Activated naive CD4-positive, alpha-beta T cell treated with Interleukin-2 at 50 U/mL for 16 hours (primary cell): Measurements from ENCODE around the gene FBLN2.

ENCODE experiments used
- DNase-seq: peaks from one replicate; pipeline ENCODE4 v3.0.0-alpha.2; 2020

FBLN2 gene

GRCh38 chr3:13584427-13584891 is 35.5 kb downstream of the FBLN2 start:
- DNase-seq, result no peak

DNA sequence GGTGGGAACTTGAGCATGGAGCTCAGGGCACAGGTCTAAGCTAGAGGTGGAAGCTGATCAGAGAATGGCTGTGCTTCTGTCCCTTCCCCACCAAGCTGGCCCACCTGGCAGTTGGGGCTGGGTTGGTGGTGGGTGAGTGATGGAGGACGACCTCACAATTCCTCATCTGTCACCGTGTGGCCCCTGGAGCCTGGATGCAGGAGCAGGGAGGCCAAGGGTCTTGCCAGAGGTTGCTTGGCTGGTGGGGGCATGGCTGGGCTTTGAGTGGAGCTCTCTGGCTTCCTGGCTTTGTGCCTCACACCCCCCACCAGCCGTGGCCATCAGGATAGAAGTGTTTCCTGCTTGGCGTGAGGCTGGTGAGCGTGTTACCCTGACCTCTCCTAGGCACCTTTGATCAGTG is 36.0 kb downstream of the FBLN2 start:
- no peak for DNase-seq

DNA sequence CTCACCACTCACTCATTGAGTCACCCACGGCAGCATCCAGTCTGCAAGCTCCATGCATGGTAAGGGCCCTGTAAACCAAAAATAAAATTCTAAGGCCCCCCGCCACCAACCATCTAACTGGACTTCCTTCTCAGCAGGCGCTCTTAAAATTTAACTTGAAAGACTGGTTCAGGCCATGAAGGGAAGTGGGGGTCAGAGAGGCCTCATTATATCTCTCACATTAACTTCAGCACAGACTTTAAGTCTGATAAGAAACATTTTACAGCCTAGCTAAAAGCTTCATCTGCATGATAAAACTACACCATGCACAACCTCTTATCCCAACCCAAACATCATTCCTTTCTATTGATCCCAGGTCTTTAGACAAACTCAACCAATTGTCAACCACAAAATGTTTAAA is 38.5 kb downstream of the FBLN2 start:
- DNase-seq, result no peak

- no peak for DNase-seq
Observed at GRCh38 chr3:13588221-13588701, 39.3 kb downstream of the FBLN2 start.

DNA sequence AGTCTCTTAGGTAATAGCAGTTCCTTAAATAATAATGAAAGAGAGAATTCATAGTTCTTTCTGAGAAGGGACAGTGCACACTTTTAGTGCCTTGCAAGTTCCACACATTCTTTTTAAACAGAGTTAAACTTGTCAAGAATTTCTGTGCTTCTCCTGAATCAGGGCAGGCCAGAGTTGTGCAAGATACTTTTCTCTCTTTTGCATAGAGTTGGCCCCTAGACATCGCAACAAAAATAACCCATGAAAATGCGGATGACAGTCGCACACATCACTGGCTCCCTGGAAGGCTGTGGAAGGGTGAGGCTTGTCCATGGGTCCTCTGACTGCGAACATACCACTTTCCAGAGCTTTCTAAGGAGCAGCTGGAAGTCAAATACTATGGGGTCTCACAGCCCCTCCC is 40.1 kb downstream of the FBLN2 start:
- DNase-seq, result no peak

DNA sequence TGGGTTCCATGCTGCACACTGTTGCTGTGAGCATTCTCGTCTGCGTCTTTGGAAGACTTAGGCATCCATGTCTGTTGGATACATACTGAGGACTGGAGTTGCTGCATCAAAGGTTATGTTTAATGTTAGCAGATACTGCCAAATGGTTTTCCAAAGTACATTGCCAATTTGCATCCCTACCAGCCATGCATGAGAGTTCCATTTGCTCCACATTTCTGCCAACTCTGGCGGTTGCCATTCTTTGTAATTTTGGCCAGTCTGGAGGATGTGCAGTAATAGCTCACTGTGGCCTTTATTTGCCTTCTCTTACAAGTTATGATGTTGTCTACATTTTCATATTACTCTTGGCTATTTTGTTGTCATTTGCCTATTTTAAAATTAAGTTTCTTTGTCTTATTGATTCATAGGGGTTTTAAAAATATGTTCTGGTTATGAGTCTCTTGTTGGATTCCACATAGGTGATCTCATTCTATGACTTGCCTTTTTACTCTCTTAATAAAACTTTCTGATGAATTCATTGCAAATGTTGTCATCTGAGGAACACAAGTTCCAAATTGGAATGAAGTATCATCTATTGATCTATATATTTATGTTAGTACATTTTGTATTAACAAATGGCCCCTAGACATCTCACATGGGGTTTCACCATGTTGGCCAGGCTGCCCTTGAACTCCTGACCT is 42.1 kb downstream of the FBLN2 start:
- no peak for DNase-seq

GRCh38 chr3:13593615-13594014 is 44.7 kb downstream of the FBLN2 start:
- no peak for DNase-seq

- DNase-seq, result no peak
Observed at GRCh38 chr3:13594146-13594545, 45.2 kb downstream of the FBLN2 start.

- no peak for DNase-seq
Observed at GRCh38 chr3:13594991-13595421, 46.1 kb downstream of the FBLN2 start.

- DNase-seq, result no peak
Observed at GRCh38 chr3:13595485-13595884, 46.6 kb downstream of the FBLN2 start.

DNA sequence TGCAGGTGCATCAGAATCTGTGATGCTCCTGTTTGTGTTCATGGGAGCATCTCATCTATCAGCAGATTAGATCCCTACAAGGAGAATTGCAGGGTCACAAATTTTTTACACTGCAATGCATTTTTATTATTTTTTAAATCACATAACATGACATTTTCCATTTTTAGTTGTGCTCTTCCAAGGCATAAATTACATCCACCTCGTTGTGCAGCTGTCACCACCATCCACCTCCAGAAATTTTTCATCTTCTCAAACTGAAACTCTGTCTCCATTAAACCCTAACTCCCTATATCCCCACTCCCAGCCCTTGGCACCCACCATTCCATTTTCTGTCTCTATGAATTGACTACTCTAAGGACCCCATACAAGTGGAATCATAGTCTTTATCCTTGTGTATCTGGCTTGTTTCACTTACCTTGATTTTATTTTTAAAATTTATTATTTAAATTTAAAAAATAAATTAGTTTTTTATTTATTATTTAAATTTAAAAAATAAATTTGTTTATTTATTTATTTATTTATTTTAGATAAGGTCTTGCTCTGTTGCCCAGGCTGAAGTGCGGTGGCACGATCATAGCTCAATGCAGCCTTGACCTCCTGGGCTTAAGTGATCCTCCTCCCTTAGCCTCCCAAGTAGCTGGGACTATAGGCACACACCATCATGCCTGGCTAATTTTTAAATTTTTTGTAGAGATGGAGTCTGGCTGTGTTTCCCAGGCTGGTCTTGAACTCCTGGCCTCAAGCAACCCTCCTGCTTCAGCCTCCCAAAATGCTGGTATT is 47.7 kb downstream of the FBLN2 start:
- DNase-seq, result no peak

GRCh38 chr3:13597661-13598060 is 48.7 kb downstream of the FBLN2 start:
- no peak for DNase-seq

- no peak for DNase-seq
Observed at GRCh38 chr3:13598201-13598600, 49.3 kb downstream of the FBLN2 start.

DNA sequence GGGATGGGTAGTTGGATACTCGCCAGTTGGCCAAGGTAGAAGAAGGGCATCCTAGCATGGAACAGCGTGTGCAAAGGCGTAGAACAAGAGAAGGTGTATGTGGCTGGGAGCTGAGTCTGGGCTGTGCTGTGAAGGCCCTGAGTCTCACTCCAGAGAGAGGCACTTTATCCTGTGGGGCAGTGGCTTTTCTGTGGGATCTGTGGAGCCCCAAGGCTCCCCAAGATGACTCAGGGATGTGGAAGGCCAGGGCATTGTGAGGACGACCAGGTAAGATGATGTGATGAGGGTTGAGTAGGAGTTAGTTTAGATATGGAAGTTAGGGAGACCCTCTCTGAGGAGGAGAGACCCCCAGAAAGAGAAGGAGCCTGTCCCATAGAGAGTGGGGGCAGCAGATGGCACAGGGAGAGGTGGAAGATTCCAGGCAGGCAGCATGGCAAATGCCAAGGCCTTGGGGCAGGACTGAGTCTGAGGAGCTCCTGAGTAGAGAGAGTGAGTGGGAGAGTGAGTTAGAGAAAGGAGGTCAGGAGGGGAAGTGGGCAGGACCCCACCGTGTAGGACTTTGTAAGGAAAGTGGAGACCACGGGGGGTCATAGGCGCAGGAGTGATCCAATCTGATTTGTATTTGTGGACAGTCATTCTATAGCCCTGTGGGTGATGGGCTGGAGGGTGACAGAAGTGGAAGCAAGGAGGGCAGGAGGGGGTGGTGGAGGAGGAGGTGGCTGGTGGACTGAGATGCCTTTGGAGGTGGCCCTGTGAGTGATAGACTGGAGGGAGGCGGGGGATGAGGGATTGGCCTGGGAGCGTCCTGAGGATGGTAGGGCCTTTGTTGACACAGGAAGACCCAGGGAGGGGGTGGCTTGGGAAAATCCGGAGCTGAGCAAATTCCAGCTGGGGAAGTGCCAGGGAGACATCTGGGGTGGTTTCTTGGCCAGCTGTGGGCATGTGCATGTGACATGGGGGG is 50.3 kb downstream of the FBLN2 start:
- no peak for DNase-seq

DNA sequence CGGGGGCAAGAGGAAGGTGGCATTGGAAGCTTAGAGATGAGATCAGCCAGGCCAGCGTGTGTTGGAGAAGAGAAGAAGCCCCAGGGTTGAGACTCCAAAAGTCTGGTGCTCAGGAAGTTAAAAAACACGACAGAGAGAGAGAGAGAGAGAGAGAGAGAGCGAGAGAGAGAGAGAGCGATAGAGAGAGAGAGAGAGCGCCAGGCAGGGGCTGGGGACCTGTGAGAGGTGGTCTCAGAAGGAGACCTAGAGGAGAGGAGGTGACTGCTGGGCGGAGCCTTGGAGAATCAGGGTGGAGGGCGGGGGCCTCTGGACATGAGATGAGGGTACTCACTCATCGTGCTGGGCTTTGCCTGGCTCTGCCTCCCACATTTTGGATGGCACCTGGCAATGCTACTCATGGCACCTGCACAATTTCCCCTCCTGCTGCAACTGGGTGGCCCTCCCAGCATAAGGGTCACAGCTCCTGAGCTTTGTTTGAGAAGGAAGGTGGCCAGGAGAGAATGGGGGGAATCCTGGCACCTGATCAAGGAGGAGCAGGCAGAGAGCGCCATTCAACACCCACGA is 51.0 kb downstream of the FBLN2 start:
- no peak for DNase-seq

GRCh38 chr3:13600950-13601691 is 52.2 kb downstream of the FBLN2 start:
- DNase-seq, result no peak

DNA sequence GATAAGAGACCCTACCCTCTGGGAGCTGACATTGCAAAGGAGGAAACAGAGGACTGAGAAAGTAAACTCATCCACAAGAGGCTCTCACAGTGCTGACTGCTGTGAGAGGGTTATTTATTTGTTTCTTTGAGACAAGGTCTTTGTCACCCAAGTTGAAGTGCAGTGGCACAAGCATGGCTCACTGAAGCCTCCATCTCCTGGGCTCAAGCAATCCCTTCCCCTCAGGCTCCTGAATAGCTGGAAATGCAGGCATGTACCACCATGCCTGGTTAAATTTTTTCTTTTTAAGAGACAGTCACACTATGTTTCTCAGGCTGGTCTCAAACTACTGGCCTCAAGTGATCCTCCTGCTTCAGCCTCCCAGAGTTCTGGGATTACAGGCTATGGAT is 52.8 kb downstream of the FBLN2 start:
- no peak for DNase-seq

- DNase-seq, result no peak
Observed at GRCh38 chr3:13605555-13605954, 56.6 kb downstream of the FBLN2 start.

DNA sequence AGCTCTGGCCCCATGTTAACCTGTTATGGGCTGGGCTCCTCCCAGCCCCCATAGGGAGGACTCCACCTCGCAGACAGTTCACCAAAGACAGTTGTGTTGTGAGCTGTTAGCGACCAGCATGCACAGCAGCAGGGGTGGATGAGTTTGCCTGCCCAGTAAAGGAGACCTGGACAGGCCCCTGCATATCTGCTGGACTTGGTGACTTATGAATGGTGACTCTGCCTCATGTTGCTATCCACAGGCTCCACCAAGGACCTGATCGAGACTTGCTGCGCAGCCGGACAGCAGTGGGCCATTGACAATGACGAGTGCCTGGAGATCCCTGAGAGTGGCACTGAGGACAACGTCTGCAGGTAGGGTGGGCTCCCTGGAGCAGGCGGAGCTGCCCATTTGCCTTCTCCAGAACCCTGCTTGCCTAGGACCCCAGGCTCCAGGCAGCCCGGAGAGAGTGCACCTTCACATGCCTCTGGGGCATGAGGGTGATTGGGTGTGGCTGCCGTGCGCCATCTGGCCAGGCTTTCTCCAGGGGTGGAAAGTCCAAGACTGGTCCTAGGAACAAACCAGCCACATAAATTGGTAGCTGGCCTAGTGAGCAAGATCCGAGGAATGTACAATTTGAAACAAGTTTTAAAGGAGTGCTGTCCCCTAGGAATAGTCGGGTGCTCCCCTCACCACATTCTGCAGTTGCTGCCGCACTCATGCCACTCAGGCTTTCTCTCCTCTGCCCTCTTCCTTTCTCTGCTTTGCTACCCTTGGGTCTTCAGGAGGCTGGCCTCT is 59.1 kb downstream of the FBLN2 start:
- DNase-seq, result no peak

DNA sequence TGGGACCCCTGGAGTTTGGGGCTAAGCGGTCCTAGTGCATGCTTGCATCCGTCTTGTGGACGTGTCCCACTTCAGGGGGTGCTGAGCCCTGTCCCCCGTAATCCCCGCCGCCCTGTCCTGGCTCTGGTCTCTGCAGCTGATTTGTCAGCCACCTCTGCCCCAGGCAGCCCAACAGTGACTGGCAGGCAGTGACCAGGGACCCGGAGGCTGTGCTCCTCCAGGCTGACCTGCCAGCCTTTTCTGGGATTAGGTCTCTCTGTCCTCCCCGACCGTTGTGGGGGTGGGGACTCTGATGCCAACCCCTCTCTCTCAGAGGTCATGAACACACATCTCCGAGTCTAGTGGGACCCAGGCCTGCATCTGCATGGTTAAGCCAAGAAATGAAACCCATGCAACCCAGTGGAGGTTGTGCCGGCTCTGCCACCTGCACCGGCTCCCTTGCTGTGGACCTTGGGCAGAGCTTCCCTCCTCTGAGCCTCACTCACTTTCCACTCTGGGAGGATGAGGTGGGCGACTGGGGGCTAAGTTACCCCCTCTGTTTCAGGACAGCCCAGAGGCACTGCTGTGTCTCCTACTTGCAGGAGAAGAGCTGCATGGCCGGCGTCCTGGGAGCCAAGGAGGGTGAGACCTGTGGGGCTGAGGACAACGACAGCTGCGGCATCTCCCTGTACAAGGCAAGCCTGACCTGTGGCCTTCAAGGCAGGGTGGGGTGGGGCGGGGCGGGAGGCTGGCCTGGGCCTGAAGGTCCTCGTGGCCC is 60.2 kb downstream of the FBLN2 start:
- no peak for DNase-seq
